Breast epithelium (tissue), 4 donors: ENCODE results near the gene C1orf21. TPM values are rescaled to one million over a fixed set of nuclear protein-coding genes. Genes with fewer than 3 reads are reported as not detected.
A peak's percentile ranks its signal among the peaks of the same experiment; 100 is the strongest.

Experiments used
- DNase-seq, 2 donors: peaks; one replicate each; pipeline ENCODE4 v3.0.0-alpha.2; 2019; ENCODE audit warnings: low spot score in 2 of 2
- H3K27ac ChIP-seq, 2 donors: fragments of 200-600 bp; sonication (generic) in 1 of 2; one replicate each; pipeline ENCODE4 v1.5.1; 2016 to 2019; ENCODE audit warnings: mild to moderate bottlenecking in 1 of 2
- H3K27me3 ChIP-seq, 2 donors: fragments of 200-600 bp; sonication (generic) in 1 of 2; one replicate each; pipeline versions ENCODE4 v1.5.1 to v1.6.0; 2017 to 2019; ENCODE audit warnings: control low read depth in 1 of 2, mild to moderate bottlenecking in 1 of 2
- H3K36me3 ChIP-seq: fragments of 200-600 bp; one replicate; pipeline ENCODE4 v1.5.1; 2019
- H3K4me1 ChIP-seq, 2 donors: fragments of 200-600 bp; sonication (generic); one replicate each; pipeline ENCODE4 v1.5.1; 2016 to 2019; ENCODE audit warnings: control low read depth in 1 of 2
- H3K4me3 ChIP-seq, 3 donors: fragments of 200-600 bp; sonication (generic); 1 replicate in 2 of 3; 2 replicates in 1 of 3; pipeline ENCODE4 v1.5.1; 2016 to 2019; ENCODE audit warnings: mild to moderate bottlenecking in 3 of 3, moderate library complexity in 2 of 3
- H3K9me3 ChIP-seq, 2 donors: fragments of 200-600 bp; sonication (generic) in 1 of 2; one replicate each; pipeline ENCODE4 v1.5.1; 2016 to 2019; ENCODE audit warnings: control low read depth in 1 of 2
- POLR2A ChIP-seq: fragments of 450-650 bp; IDR thresholded peaks from one replicate; pipeline ENCODE4 v1.6.1; 2016; ENCODE audit warnings: antibody characterized with exemption, mild to moderate bottlenecking, moderate library complexity
- POLR2AphosphoS5 ChIP-seq, 3 donors: sonication (generic); formaldehyde crosslinking; IDR thresholded peaks; one replicate each; pipeline ENCODE4 v1.6.1; 2017; ENCODE audit warnings: antibody characterized with exemption in 3 of 3
- intact Hi-C: fragments of 100-400 bp; cut with DNase I; formaldehyde crosslinking; loops from one replicate; pipeline ENCODE4 v1.15.1; 2023; ENCODE audit warnings: low total_unique reads
- total RNA-seq, 3 donors: library from RNA; depleted of rRNA; stranded (reverse); fragments of >200 nt; gene quantifications; one replicate each; pipeline ENCODE4 v1.1.0, GENCODE V29; 2016
- TF ChIP-seq, protein P1 (sequence below), 3 donors: fragments of 450-650 bp; IDR thresholded peaks; one replicate each; pipeline ENCODE4 v1.5.1; 2016 to 2017; ENCODE audit warnings: antibody characterized with exemption in 3 of 3, mild to moderate bottlenecking in 3 of 3, moderate library complexity in 3 of 3

C1orf21 gene
- total RNA-seq, 3 donors from 2014 or later, result 31.5 to 75.7 (median 54.7) TPM

DNA sequence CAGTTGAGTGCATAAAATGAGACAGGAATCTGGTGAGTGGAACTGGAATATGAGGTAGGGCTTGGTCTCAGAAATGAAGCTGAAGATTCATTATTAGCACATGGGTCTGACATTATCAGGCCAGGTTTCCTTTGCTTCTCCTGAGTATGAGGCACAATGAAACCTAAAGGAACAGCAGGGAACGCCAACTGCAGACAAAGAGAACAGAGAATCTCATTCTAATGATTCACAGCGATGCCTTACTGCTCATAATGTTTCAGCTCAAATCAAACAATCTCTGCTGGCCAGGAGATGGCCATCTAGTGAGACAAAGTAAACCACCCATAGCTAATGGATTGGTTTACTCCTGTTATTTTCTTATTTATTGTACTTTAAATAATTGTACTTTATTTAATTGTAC is 133.5 kb downstream of the C1orf21 start:
- no peak for DNase-seq
- Histone ChIP-seq H3K36me3 (no peaks in the 10 kb centered on the region), H3K9me3 (no peaks in the 10 kb centered on the region), H3K27me3 (no peaks in the 10 kb centered on the region), H3K4me3 (no peak overlapping the region), H3K27ac (peak overlapping the region in 1 of 2 donors; percentile 5), H3K4me1 (no peaks in the 10 kb centered on the region)
- intact Hi-C loops, result no loop called here
- TF ChIP-seq POLR2A (no peak), POLR2AphosphoS5 (IDR thresholded peaks at IDR 0.05) (no peak)
- TF ChIP-seq, protein P1, sequence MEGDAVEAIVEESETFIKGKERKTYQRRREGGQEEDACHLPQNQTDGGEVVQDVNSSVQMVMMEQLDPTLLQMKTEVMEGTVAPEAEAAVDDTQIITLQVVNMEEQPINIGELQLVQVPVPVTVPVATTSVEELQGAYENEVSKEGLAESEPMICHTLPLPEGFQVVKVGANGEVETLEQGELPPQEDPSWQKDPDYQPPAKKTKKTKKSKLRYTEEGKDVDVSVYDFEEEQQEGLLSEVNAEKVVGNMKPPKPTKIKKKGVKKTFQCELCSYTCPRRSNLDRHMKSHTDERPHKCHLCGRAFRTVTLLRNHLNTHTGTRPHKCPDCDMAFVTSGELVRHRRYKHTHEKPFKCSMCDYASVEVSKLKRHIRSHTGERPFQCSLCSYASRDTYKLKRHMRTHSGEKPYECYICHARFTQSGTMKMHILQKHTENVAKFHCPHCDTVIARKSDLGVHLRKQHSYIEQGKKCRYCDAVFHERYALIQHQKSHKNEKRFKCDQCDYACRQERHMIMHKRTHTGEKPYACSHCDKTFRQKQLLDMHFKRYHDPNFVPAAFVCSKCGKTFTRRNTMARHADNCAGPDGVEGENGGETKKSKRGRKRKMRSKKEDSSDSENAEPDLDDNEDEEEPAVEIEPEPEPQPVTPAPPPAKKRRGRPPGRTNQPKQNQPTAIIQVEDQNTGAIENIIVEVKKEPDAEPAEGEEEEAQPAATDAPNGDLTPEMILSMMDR (IDR thresholded peaks at IDR 0.05), result no peak

DNA sequence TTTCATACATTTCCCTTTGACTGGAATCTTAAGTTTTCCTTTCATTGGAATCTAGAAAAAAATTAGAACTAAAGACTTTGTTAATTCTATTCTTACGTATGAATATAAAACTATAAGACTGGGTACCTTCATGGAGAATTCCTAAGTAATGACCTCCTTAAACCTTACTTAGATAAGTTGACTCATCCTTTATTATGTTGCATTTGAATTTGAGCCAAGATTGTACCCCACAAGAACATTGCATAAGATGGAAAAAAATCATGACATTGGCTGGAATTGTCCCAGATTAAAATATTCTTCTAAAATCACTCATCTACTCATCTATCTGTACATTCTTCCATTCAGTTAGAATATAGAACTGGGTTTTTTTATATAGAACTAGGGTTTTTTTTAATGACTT is 137.4 kb downstream of the C1orf21 start:
- H3K4me3 ChIP-seq, result no peak overlapping the region
- H3K9me3 ChIP-seq, result no peaks in the 10 kb centered on the region
- DNase-seq, result no peak
- TF ChIP-seq POLR2AphosphoS5 (IDR thresholded peaks at IDR 0.05), result no peak
- no peak for TF ChIP-seq POLR2A
- TF ChIP-seq, protein P1 (IDR thresholded peaks at IDR 0.05), result no peak
- intact Hi-C loops, result no loop called here
- no peak overlapping the region for H3K27ac ChIP-seq
- no peaks in the 10 kb centered on the region for H3K4me1 ChIP-seq
- H3K36me3 ChIP-seq, result no peaks in the 10 kb centered on the region
- no peaks in the 10 kb centered on the region for H3K27me3 ChIP-seq

DNA sequence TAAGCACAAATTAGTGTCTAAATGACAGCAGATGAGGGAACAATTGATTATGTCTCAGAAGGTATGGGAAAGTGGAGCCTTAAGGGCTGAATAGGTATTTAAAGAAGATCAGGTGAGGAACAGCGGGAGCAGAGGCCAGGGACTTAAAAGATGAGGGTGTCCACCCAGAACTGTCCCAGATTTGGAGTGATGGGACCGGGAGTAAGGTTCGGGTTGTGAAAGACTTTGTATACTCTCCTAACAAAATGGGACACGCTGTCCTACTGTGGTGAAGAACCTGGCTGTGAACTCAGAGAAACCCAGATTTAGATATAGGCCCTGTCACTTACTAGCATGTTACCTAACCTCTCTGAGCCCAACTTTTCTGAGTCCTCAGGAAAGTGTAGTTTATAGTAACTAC is 140.6 kb downstream of the C1orf21 start:
- H3K36me3 ChIP-seq, result no peaks in the 10 kb centered on the region
- DNase-seq, result no peak
- no peak overlapping the region for H3K27ac ChIP-seq
- H3K4me1 ChIP-seq, result no peaks in the 10 kb centered on the region
- no peak overlapping the region for H3K4me3 ChIP-seq
- TF ChIP-seq, protein P1 (IDR thresholded peaks at IDR 0.05), result no peak
- TF ChIP-seq POLR2A, result no peak
- TF ChIP-seq POLR2AphosphoS5 (IDR thresholded peaks at IDR 0.05), result no peak
- no peaks in the 10 kb centered on the region for H3K27me3 ChIP-seq
- H3K9me3 ChIP-seq, result no peaks in the 10 kb centered on the region
- intact Hi-C loops, result no loop called here

DNA sequence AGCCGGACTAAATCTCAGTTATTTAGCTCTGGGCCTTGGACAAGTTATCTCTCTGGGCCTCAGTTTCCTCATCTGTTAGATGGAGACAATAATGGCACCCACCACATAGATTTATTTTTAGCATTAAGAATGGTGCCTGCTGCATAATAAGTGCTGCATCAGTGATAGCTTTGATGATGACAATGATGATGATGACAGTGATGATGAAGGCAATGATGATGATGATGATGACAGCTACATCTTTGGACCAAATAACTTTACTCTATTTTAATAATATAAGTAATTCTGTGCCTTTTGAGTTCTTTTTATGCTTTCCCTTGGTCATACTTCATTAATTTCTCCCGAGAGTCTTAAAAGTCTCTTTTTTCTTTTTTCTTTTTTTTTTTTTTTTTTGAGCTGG is 143.4 kb downstream of the C1orf21 start:
- no peak overlapping the region for H3K4me3 ChIP-seq
- no peaks in the 10 kb centered on the region for H3K36me3 ChIP-seq
- no peak for DNase-seq
- no peaks in the 10 kb centered on the region for H3K27me3 ChIP-seq
- TF ChIP-seq POLR2A (no peak), POLR2AphosphoS5 (IDR thresholded peaks at IDR 0.05) (no peak)
- TF ChIP-seq, protein P1 (IDR thresholded peaks at IDR 0.05), result no peak
- intact Hi-C loops, result no loop called here
- H3K27ac ChIP-seq, result no peak overlapping the region
- no peaks in the 10 kb centered on the region for H3K9me3 ChIP-seq
- H3K4me1 ChIP-seq, result no peaks in the 10 kb centered on the region

DNA sequence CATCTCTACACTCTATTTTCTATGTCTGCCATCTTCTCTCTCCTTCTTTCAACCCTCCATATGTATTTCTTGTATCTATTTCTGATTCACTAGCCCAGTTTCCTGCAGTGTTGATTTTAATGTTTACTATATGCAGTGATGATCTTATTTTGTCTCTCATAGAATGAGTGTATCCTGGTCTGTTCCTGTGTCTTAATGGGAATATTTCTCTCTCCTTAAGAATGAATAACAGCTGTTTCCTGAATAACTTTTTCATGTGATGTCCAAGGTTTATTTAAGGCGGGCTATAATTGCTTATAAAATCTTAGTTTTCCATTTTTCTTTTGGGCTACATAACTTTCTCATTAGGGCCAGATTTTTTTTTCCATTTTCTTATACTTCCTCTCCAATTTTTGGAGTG is 144.5 kb downstream of the C1orf21 start:
- TF ChIP-seq POLR2A, result no peak
- no peak for TF ChIP-seq POLR2AphosphoS5 (IDR thresholded peaks at IDR 0.05)
- TF ChIP-seq, protein P1 (IDR thresholded peaks at IDR 0.05), result no peak
- Histone ChIP-seq H3K4me1 (no peaks in the 10 kb centered on the region), H3K4me3 (no peak overlapping the region), H3K9me3 (peaks cover 0 to 5% of the 10 kb centered on the region in 2 donors), H3K27ac (no peak overlapping the region), H3K36me3 (no peaks in the 10 kb centered on the region), H3K27me3 (no peaks in the 10 kb centered on the region)
- intact Hi-C loops, result no loop called here
- DNase-seq, result no peak
